NCI-H146 (cell line): ENCODE measurements around the gene CLECL1.
"Not testable (repeated sequence)": the region's sequence is repeated elsewhere in the genome, so short reads cannot be mapped to it uniquely, and the experiment has no call there.

Experiments
- DNase-seq: peaks from one replicate; lab custom pipeline; 2025; lab: John Stamatoyannopoulos, UW

CLECL1 gene

GRCh38 chr12:9694241-9694640 lies 38.7 kb downstream of the CLECL1 start:
- no peak for DNase-seq

GRCh38 chr12:9692909-9693308 lies 40.0 kb downstream of the CLECL1 start:
- DNase-seq, result no peak

GRCh38 chr12:9687228-9687627 lies 45.7 kb downstream of the CLECL1 start:
- no peak for DNase-seq

- DNase-seq, result no peak
Measured at GRCh38 chr12:9685915-9686314, 47.0 kb downstream of the CLECL1 start.

- not testable (repeated sequence) for DNase-seq
Measured at GRCh38 chr12:9685366-9685765, 47.5 kb downstream of the CLECL1 start.

- DNase-seq, result not testable (repeated sequence)
Measured at GRCh38 chr12:9682949-9683348, 49.9 kb downstream of the CLECL1 start.

GRCh38 chr12:9682508-9682907 lies 50.4 kb downstream of the CLECL1 start:
- DNase-seq, result not testable (repeated sequence)

- DNase-seq, result no peak
Measured at GRCh38 chr12:9674226-9674590, 58.7 kb downstream of the CLECL1 start.

- DNase-seq, result no peak
Measured at GRCh38 chr12:9673404-9674225, 59.3 kb downstream of the CLECL1 start.
